GM23248 (cell line): ENCODE results near the gene ARHGDIB. TPM values are rescaled to one million over a fixed set of nuclear protein-coding genes. Genes with fewer than 3 reads are reported as not detected.

Experiments
- DNase-seq: peaks from one replicate; pipeline ENCODE4 v3.0.0-alpha.2; 2015
- H2AFZ ChIP-seq: fragments of 200-600 bp; sonication (generic); 2 replicates; pipeline ENCODE4 v1.6.1; 2016; ENCODE audit warnings: antibody characterized with exemption
- H3F3A ChIP-seq: fragments of 200-600 bp; sonication (generic); 2 replicates; pipeline ENCODE4 v1.6.1; 2016; ENCODE audit warnings: mild to moderate bottlenecking, antibody characterized with exemption, mixed run types; ENCODE audit not compliant: insufficient read depth
- H3K27ac ChIP-seq: fragments of 200-600 bp; sonication (generic); 2 replicates; pipeline ENCODE4 v1.5.1; 2016; ENCODE audit warnings: mild to moderate bottlenecking
- H3K27me3 ChIP-seq: fragments of 200-600 bp; sonication (generic); replicated peaks from 2 replicates; pipeline ENCODE4 v1.6.1; 2016; ENCODE audit warnings: mild to moderate bottlenecking; ENCODE audit not compliant: insufficient read depth
- H3K36me3 ChIP-seq: fragments of 200-600 bp; sonication (generic); 2 replicates; pipeline ENCODE4 v1.6.1; 2016; ENCODE audit warnings: low read depth, mild to moderate bottlenecking
- H3K4me1 ChIP-seq: fragments of 200-600 bp; sonication (generic); 2 replicates; pipeline ENCODE4 v1.6.1; 2016; ENCODE audit warnings: mild to moderate bottlenecking; ENCODE audit not compliant: insufficient read depth
- H3K4me2 ChIP-seq: fragments of 200-600 bp; sonication (generic); one replicate; pipeline ENCODE4 v1.6.1; 2016; ENCODE audit warnings: mild to moderate bottlenecking; ENCODE audit not compliant: unreplicated experiment
- H3K4me3 ChIP-seq: fragments of 200-600 bp; sonication (generic); 2 replicates; pipeline ENCODE4 v1.5.1; 2016; ENCODE audit warnings: mild to moderate bottlenecking
- H3K79me2 ChIP-seq: fragments of 200-600 bp; sonication (generic); 2 replicates; pipeline ENCODE4 v1.6.1; 2016; ENCODE audit warnings: mild to moderate bottlenecking; ENCODE audit not compliant: insufficient read depth
- H3K9ac ChIP-seq: fragments of 200-600 bp; sonication (generic); 2 replicates; pipeline ENCODE4 v1.6.1; 2016; ENCODE audit warnings: mild to moderate bottlenecking
- H3K9me2 ChIP-seq: fragments of 200-600 bp; sonication (generic); 2 replicates; pipeline ENCODE4 v1.6.1; 2016; ENCODE audit warnings: mixed run types, mild to moderate bottlenecking, moderate library complexity; ENCODE audit not compliant: insufficient read depth
- H3K9me3 ChIP-seq: fragments of 200-600 bp; sonication (generic); one replicate; pipeline ENCODE4 v1.6.1; 2017; ENCODE audit warnings: low read depth
- H4K20me1 ChIP-seq: fragments of 200-600 bp; sonication (generic); 2 replicates; pipeline ENCODE4 v1.6.0; 2016; ENCODE audit not compliant: insufficient read depth
- EZH2 ChIP-seq: fragments of 200-600 bp; sonication (generic); IDR thresholded peaks from 2 replicates; pipeline ENCODE4 v1.6.1; 2018; ENCODE audit warnings: antibody characterized with exemption, mild to moderate bottlenecking; ENCODE audit not compliant: insufficient read depth, poor library complexity, severe bottlenecking
- EZH2phosphoT487 ChIP-seq: fragments of 200-600 bp; sonication (generic); IDR thresholded peaks from 2 replicates; pipeline ENCODE4 v1.6.1; 2018; ENCODE audit warnings: antibody characterized with exemption, moderate library complexity, mild to moderate bottlenecking, low read depth; ENCODE audit not compliant: insufficient read depth
- WGBS, 2 experiments: methylation state at CpG; one replicate each; pipeline ENCODE4 v1.1.6; 2015 to 2017; ENCODE audit warnings: low lambda C conversion rate in 2 of 2, low coverage in 1 of 2; ENCODE audit errors: missing lambda C conversion rate in 2 of 2; 5-methylcytosine and 5-hydroxymethylcytosine counted together
- in situ Hi-C: fragments of 300-500 bp; cut with MboI; formaldehyde crosslinking; loops from 2 replicates; pipeline ENCODE4 v1.15.0; 2020
- polyA plus RNA-seq: library from polyadenylated mRNA; unstranded; fragments of >200 nt; fragmentation: Nextera tagmentation; extraction: Ambion mirVana; gene quantifications from 2 replicates; pipeline ENCODE4 v1.2.1, GENCODE V29; 2016
- total RNA-seq: library from RNA; depleted of rRNA; stranded (reverse); fragments of >200 nt; shearing (Covaris generic); gene quantifications from 2 replicates; pipeline ENCODE4 v1.2.3, GENCODE V29; 2014

ARHGDIB gene
- total and polyA plus RNA-seq, 2 experiments from 2014 or later, result 8.5 to 10.4 TPM

- Histone ChIP-seq H3F3A (no peaks in the 10 kb centered on the region), H4K20me1 (no peaks in the 10 kb centered on the region), H3K27me3 (no peaks in the 10 kb centered on the region), H2AFZ (no peak overlapping the region), H3K4me2 (no peak overlapping the region), H3K79me2 (no peaks in the 10 kb centered on the region), H3K9me2 (no peaks in the 10 kb centered on the region), H3K4me1 (no peaks in the 10 kb centered on the region; the same call in 1 of the 2 replicates), H3K36me3 (no peaks in the 10 kb centered on the region), H3K27ac (no peak overlapping the region), H3K9ac (no peak overlapping the region), H3K9me3 (no peaks in the 10 kb centered on the region), H3K4me3 (no peak overlapping the region)
- no peak for DNase-seq
- no peak for TF ChIP-seq EZH2
- TF ChIP-seq EZH2phosphoT487, result no peak
- in situ Hi-C loops, result no loop called here
- 95 to 99% methylated on average over 3 of the region's 3 CpGs for whole genome bisulfite sequencing, 2 experiments
Measured at GRCh38 chr12:14962797-14963196, 1.4 kb upstream of the ARHGDIB start.

GRCh38 chr12:14962153-14962539 lies 745 bp upstream of the ARHGDIB start:
- H3K4me3 ChIP-seq, result peak overlapping the region; percentile 55; the same call in 1 of the 2 replicates
- no peaks in the 10 kb centered on the region for H3F3A ChIP-seq
- TF ChIP-seq EZH2 (no peak), EZH2phosphoT487 (no peak)
- H3K4me2 ChIP-seq, result no peak overlapping the region
- no peak for DNase-seq
- in situ Hi-C loops, result no loop called here
- no peak overlapping the region for H3K27ac ChIP-seq
- H4K20me1 ChIP-seq, result no peaks in the 10 kb centered on the region
- H3K36me3 ChIP-seq, result no peaks in the 10 kb centered on the region
- no peaks in the 10 kb centered on the region for H3K79me2 ChIP-seq
- no peaks in the 10 kb centered on the region for H3K9me2 ChIP-seq
- 34 to 38% methylated on average over 3 of the region's 3 CpGs for WGBS, 2 experiments
- no peaks in the 10 kb centered on the region; the same call in 1 of the 2 replicates for H3K4me1 ChIP-seq
- peak overlapping the region; percentile 70 for H2AFZ ChIP-seq
- no peak overlapping the region for H3K9ac ChIP-seq
- H3K27me3 ChIP-seq, result no peaks in the 10 kb centered on the region
- no peaks in the 10 kb centered on the region for H3K9me3 ChIP-seq

GRCh38 chr12:14960548-14961465 lies 594 bp downstream of the ARHGDIB start:
- Histone ChIP-seq H3F3A (no peaks in the 10 kb centered on the region), H3K4me1 (no peaks in the 10 kb centered on the region; the same call in 1 of the 2 replicates), H3K27ac (no peak overlapping the region), H3K4me2 (peak overlapping the region; percentile 67), H3K9me2 (no peaks in the 10 kb centered on the region), H3K4me3 (peak overlapping the region; percentile 55), H4K20me1 (no peaks in the 10 kb centered on the region), H3K36me3 (no peaks in the 10 kb centered on the region), H3K27me3 (no peaks in the 10 kb centered on the region), H2AFZ (peak overlapping the region; percentile 70), H3K79me2 (no peaks in the 10 kb centered on the region), H3K9me3 (no peaks in the 10 kb centered on the region), H3K9ac (peak overlapping the region; percentile 4; the same call in 1 of the 2 replicates)
- no peak for TF ChIP-seq EZH2phosphoT487
- peak; percentile 27 for DNase-seq
- in situ Hi-C loops, result no loop called here
- WGBS, 2 experiments, result 63 to 64% methylated on average over 13 of the region's 13 CpGs

DNA sequence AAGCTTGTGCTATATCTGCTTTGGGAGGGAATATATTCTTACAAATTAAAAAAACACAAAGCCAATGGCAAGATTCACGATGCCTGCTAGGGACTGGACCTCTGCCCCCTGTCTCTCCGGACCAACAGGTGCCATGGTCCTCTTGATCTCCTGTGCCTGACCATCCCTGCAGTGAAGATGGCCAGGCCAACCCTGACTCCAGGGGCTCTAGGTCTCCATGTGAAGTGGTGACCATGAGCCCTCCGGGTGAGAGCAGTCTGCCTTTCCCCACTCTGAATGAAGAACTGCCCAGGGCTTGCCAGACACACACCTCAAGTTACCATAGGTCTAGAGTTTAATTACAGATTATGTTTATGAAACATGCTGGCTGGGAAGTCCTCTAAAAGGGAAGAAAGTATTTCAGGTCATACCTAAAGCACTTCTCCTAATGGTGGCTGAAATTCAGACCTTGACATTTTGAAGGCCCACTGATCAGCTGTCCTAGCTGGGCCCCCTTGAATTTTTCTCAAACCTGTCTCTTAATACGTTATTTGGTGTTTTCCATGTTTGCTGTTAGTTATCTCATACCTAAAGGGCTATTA lies 1.4 kb downstream of the ARHGDIB start:
- Histone ChIP-seq H3K9me3 (no peaks in the 10 kb centered on the region), H2AFZ (no peak overlapping the region), H3K9ac (no peak overlapping the region), H3K9me2 (no peaks in the 10 kb centered on the region), H3K36me3 (no peaks in the 10 kb centered on the region), H3K27ac (no peak overlapping the region), H3K4me3 (no peak overlapping the region), H3K4me1 (no peaks in the 10 kb centered on the region; the same call in 1 of the 2 replicates), H3K79me2 (no peaks in the 10 kb centered on the region), H3K27me3 (no peaks in the 10 kb centered on the region), H4K20me1 (no peaks in the 10 kb centered on the region), H3K4me2 (no peak overlapping the region), H3F3A (no peaks in the 10 kb centered on the region)
- no peak for TF ChIP-seq EZH2
- TF ChIP-seq EZH2phosphoT487, result no peak
- in situ Hi-C loops, result no loop called here
- no peak for DNase-seq
- 93 to 97% methylated on average over 4 of the region's 4 CpGs for WGBS, 2 experiments
